ENCODE measurements around the gene TRIM59.

- TF ChIP-seq CTCF (IDR thresholded peaks at IDR 0.05) = no peak
- no peak for TF ChIP-seq EZH2phosphoT487 (IDR thresholded peaks at IDR 0.05)
- no peak for TF ChIP-seq EZH2 (IDR thresholded peaks at IDR 0.05)
Measured at GRCh38 chr3:160403028-160403545, 46.5 kb downstream of the TRIM59 start.
